G401 (cell line): Measurements from ENCODE around the gene COL8A2. TPM values are rescaled to one million over a fixed set of nuclear protein-coding genes. Genes with fewer than 3 reads are reported as not detected.

Experiments
- DNase-seq: peaks from one replicate; pipeline ENCODE4 v3.0.0-alpha.2; 2015; ENCODE audit warnings: low spot score
- in situ Hi-C: cut with HindIII; loops from 2 replicates; pipeline ENCODE4 v1.10.0; 2016; ENCODE audit warnings: low sequenced_read_pairs, mixed read lengths
- total RNA-seq: library from RNA; depleted of rRNA; stranded (reverse); fragments of >200 nt; shearing (Covaris generic); gene quantifications from 2 replicates; pipeline ENCODE4 v1.2.3, GENCODE V29; 2014

Gene COL8A2
- total RNA-seq, 1 experiment from 2014 or later, result 0.47 TPM

- no peak for DNase-seq
- in situ Hi-C loops, result no loop called here
Observed at GRCh38 chr1:36122062-36123030, 2.7 kb downstream of the COL8A2 start.

GRCh38 chr1:36119456-36119855 lies 5.6 kb downstream of the COL8A2 start:
- in situ Hi-C loops, result no loop called here
- DNase-seq, result no peak

- in situ Hi-C loops, result no loop called here
- no peak for DNase-seq
Observed at GRCh38 chr1:36118447-36119204, 6.4 kb downstream of the COL8A2 start.

- in situ Hi-C loops, result no loop called here
- DNase-seq, result no peak
Observed at GRCh38 chr1:36116901-36117300, 8.1 kb downstream of the COL8A2 start.

GRCh38 chr1:36115931-36116330 lies 9.1 kb downstream of the COL8A2 start:
- DNase-seq, result no peak

GRCh38 chr1:36115200-36115669 lies 9.8 kb downstream of the COL8A2 start:
- peak; percentile 89 for DNase-seq
- in situ Hi-C loops, result no loop called here

More at GRCh38 chr1:36115931-36116330, 9.1 kb downstream of the COL8A2 start:
- in situ Hi-C loops, result no loop called here

- in situ Hi-C loops, result no loop called here
- DNase-seq, result no peak
Observed at GRCh38 chr1:36114371-36114770, 10.7 kb downstream of the COL8A2 start.

- no peak for DNase-seq
- in situ Hi-C loops, result no loop called here
Observed at GRCh38 chr1:36112823-36113222, 12.2 kb downstream of the COL8A2 start.

GRCh38 chr1:36111151-36111550 lies 13.9 kb downstream of the COL8A2 start:
- in situ Hi-C loops, result no loop called here
- no peak for DNase-seq

- DNase-seq, result no peak
- in situ Hi-C loops, result no loop called here
Observed at GRCh38 chr1:36109041-36109679, 15.9 kb downstream of the COL8A2 start.

- in situ Hi-C loops, result no loop called here
- DNase-seq, result no peak
Observed at GRCh38 chr1:36108314-36108713, 16.7 kb downstream of the COL8A2 start.

GRCh38 chr1:36107394-36107793 lies 17.6 kb downstream of the COL8A2 start:
- in situ Hi-C loops, result no loop called here
- no peak for DNase-seq

- in situ Hi-C loops, result no loop called here
- DNase-seq, result no peak
Observed at GRCh38 chr1:36106269-36106668, 18.8 kb downstream of the COL8A2 start.

GRCh38 chr1:36101546-36101945 lies 23.5 kb downstream of the COL8A2 start:
- in situ Hi-C loops, result no loop called here
- no peak for DNase-seq

- DNase-seq, result no peak
- in situ Hi-C loops, result no loop called here
Observed at GRCh38 chr1:36100376-36100775, 24.6 kb downstream of the COL8A2 start.

- DNase-seq, result peak; percentile 83
- in situ Hi-C loops, result no loop called here
Observed at GRCh38 chr1:36099681-36100341, 25.2 kb downstream of the COL8A2 start.

- DNase-seq, result no peak
- in situ Hi-C loops, result no loop called here
Observed at GRCh38 chr1:36098650-36099365, 26.2 kb downstream of the COL8A2 start.
